Neural progenitor cell (in vitro differentiated cells): ENCODE results near the gene ADRB2. TPM values are rescaled to one million over a fixed set of nuclear protein-coding genes. Genes with fewer than 3 reads are reported as not detected.
A peak's percentile ranks its signal among the peaks of the same experiment; 100 is the strongest.

ENCODE experiments used
- DNase-seq: peaks from one replicate; pipeline ENCODE4 v3.0.0-alpha.2; 2016; ENCODE audit warnings: low spot score
- H2AFZ ChIP-seq: fragments of 200-600 bp; sonication (generic); replicated peaks from 2 replicates; pipeline ENCODE4 v1.6.1; 2016; ENCODE audit warnings: antibody characterized with exemption
- H3F3A ChIP-seq: fragments of 200-600 bp; sonication (generic); 2 replicates; pipeline ENCODE4 v1.6.1; 2016; ENCODE audit warnings: antibody characterized with exemption, low read depth
- H3K27ac ChIP-seq: fragments of 200-600 bp; sonication (generic); 2 replicates; pipeline ENCODE4 v1.5.1; 2016; ENCODE audit warnings: mild to moderate bottlenecking
- H3K27me3 ChIP-seq: fragments of 200-600 bp; sonication (generic); 2 replicates; pipeline ENCODE4 v1.6.1; 2016; ENCODE audit warnings: mild to moderate bottlenecking, moderate library complexity
- H3K36me3 ChIP-seq: fragments of 200-600 bp; sonication (generic); 2 replicates; pipeline ENCODE4 v1.5.1; 2016
- H3K4me1 ChIP-seq: fragments of 200-600 bp; sonication (generic); 2 replicates; pipeline ENCODE4 v1.6.1; 2016; ENCODE audit warnings: mixed run types
- H3K4me2 ChIP-seq: fragments of 200-600 bp; sonication (generic); 2 replicates; pipeline ENCODE4 v1.6.1; 2016
- H3K4me3 ChIP-seq: fragments of 200-600 bp; sonication (generic); 2 replicates; pipeline ENCODE4 v1.5.1; 2016
- H3K79me2 ChIP-seq: fragments of 200-600 bp; sonication (generic); 2 replicates; pipeline ENCODE4 v1.6.1; 2016; ENCODE audit warnings: low read depth
- H3K9ac ChIP-seq: fragments of 200-600 bp; sonication (generic); 2 replicates; pipeline ENCODE4 v1.6.1; 2016
- H3K9me3 ChIP-seq: fragments of 200-600 bp; sonication (generic); 2 replicates; pipeline ENCODE4 v1.5.1; 2016; ENCODE audit warnings: low read depth
- H4K20me1 ChIP-seq: fragments of 200-600 bp; sonication (generic); 2 replicates; pipeline ENCODE4 v1.6.1; 2016; ENCODE audit warnings: low read depth
- H3K27ac Mint-ChIP-seq: 3 replicates; pipeline ENCODE4 v1.8.0; 2021; ENCODE audit warnings: mixed read lengths
- H3K27me3 Mint-ChIP-seq: 2 replicates; pipeline ENCODE4 v1.8.0; 2022; ENCODE audit warnings: low read depth, mild to moderate bottlenecking, inconsistent platforms, moderate library complexity, mixed read lengths; ENCODE audit not compliant: insufficient read depth
- H3K36me3 Mint-ChIP-seq: 3 replicates; pipeline ENCODE4 v1.8.0; 2021; ENCODE audit warnings: mixed read lengths
- H3K4me1 Mint-ChIP-seq: 3 replicates; pipeline ENCODE4 v1.8.0; 2021; ENCODE audit warnings: mixed read lengths
- H3K4me3 Mint-ChIP-seq: 3 replicates; pipeline ENCODE4 v1.8.0; 2021; ENCODE audit warnings: mild to moderate bottlenecking, moderate library complexity, mixed read lengths
- H3K9me3 Mint-ChIP-seq: 3 replicates; pipeline ENCODE4 v1.8.0; 2020; ENCODE audit warnings: mixed read lengths
- CTCF ChIP-seq: fragments of 200-600 bp; sonication (generic); IDR thresholded peaks from 2 replicates; pipeline ENCODE4 v1.5.1; 2017; ENCODE audit warnings: antibody characterized with exemption, mild to moderate bottlenecking
- EZH2 ChIP-seq: fragments of 200-600 bp; sonication (generic); IDR thresholded peaks from 2 replicates; pipeline ENCODE4 v1.6.1; 2017; ENCODE audit warnings: antibody characterized with exemption, mild to moderate bottlenecking, moderate library complexity
- EZH2phosphoT487 ChIP-seq: fragments of 200-600 bp; sonication (generic); IDR thresholded peaks from 2 replicates; pipeline ENCODE4 v1.6.1; 2017; ENCODE audit warnings: antibody characterized with exemption
- total RNA-seq: library from RNA; depleted of rRNA; stranded (reverse); fragments of >200 nt; gene quantifications from 2 replicates; pipeline ENCODE4 v1.2.3, GENCODE V29; 2015; ENCODE audit warnings: low replicate concordance

ADRB2 gene
- total RNA-seq, 1 donor from 2014 or later: 0.32 TPM

DNA sequence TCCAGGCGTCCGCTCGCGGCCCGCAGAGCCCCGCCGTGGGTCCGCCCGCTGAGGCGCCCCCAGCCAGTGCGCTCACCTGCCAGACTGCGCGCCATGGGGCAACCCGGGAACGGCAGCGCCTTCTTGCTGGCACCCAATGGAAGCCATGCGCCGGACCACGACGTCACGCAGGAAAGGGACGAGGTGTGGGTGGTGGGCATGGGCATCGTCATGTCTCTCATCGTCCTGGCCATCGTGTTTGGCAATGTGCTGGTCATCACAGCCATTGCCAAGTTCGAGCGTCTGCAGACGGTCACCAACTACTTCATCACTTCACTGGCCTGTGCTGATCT, 294 bp downstream of the ADRB2 start:
- Histone ChIP-seq H3K4me2 (peak overlapping the region; percentile 91), H3K36me3 (no peaks in the 10 kb centered on the region)
- peaks cover 30% of the 10 kb centered on the region for H3K27me3 Mint-ChIP-seq

DNA sequence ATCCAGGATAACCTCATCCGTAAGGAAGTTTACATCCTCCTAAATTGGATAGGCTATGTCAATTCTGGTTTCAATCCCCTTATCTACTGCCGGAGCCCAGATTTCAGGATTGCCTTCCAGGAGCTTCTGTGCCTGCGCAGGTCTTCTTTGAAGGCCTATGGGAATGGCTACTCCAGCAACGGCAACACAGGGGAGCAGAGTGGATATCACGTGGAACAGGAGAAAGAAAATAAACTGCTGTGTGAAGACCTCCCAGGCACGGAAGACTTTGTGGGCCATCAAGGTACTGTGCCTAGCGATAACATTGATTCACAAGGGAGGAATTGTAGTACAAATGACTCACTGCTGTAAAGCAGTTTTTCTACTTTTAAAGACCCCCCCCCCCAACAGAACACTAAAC, 1.3 kb downstream of the ADRB2 start:
- Histone ChIP-seq H3K4me3 (no peak overlapping the region), H3K27ac (no peak overlapping the region), H3F3A (no peaks in the 10 kb centered on the region), H3K79me2 (no peaks in the 10 kb centered on the region), H4K20me1 (no peaks in the 10 kb centered on the region), H3K4me1 (no peaks in the 10 kb centered on the region), H3K36me3 (no peaks in the 10 kb centered on the region), H3K9ac (no peak overlapping the region), H3K27me3 (peaks cover 58% of the 10 kb centered on the region), H3K9me3 (no peaks in the 10 kb centered on the region), H2AFZ (no peak overlapping the region), H3K4me2 (no peak overlapping the region)
- DNase-seq: no peak
- no peaks in the 10 kb centered on the region for H3K36me3 Mint-ChIP-seq
- H3K9me3 Mint-ChIP-seq: no peaks in the 10 kb centered on the region
- H3K27me3 Mint-ChIP-seq: peaks cover 30% of the 10 kb centered on the region
- H3K4me3 Mint-ChIP-seq: peak overlapping the region; percentile 87
- no peak overlapping the region for H3K27ac Mint-ChIP-seq
- peaks cover 9% of the 10 kb centered on the region for H3K4me1 Mint-ChIP-seq
- no peak for TF ChIP-seq CTCF
- no peak for TF ChIP-seq EZH2
- TF ChIP-seq EZH2phosphoT487: no peak

More for the DNA sequence above, 294 bp downstream of the ADRB2 start:
- Mint-ChIP-seq H3K4me1 (peaks cover 9% of the 10 kb centered on the region), H3K27ac (no peak overlapping the region), H3K4me3 (peak overlapping the region; percentile 87), H3K36me3 (no peaks in the 10 kb centered on the region), H3K9me3 (no peaks in the 10 kb centered on the region)
- Histone ChIP-seq H3K4me1 (no peaks in the 10 kb centered on the region), H3K9ac (no peak overlapping the region), H3K27ac (no peak overlapping the region), H4K20me1 (no peaks in the 10 kb centered on the region), H3K79me2 (no peaks in the 10 kb centered on the region), H3K4me3 (peak overlapping the region; percentile 66), H3F3A (no peaks in the 10 kb centered on the region), H2AFZ (peak overlapping the region; percentile 80), H3K27me3 (peaks cover 58% of the 10 kb centered on the region), H3K9me3 (no peaks in the 10 kb centered on the region)
- DNase-seq: no peak
- no peak for TF ChIP-seq EZH2phosphoT487
- no peak for TF ChIP-seq CTCF
- TF ChIP-seq EZH2: no peak

GRCh38 chr5:148828511-148829247, 2.3 kb downstream of the ADRB2 start:
- H3K9me3 Mint-ChIP-seq: no peaks in the 10 kb centered on the region
- Histone ChIP-seq H3K4me2 (no peak overlapping the region), H3K4me3 (no peak overlapping the region), H3K9me3 (no peaks in the 10 kb centered on the region), H2AFZ (no peak overlapping the region), H3K27me3 (peaks cover 52% of the 10 kb centered on the region), H3K9ac (no peak overlapping the region), H3K36me3 (no peaks in the 10 kb centered on the region), H3F3A (no peaks in the 10 kb centered on the region), H3K4me1 (peaks cover 4% of the 10 kb centered on the region), H4K20me1 (no peaks in the 10 kb centered on the region), H3K79me2 (no peaks in the 10 kb centered on the region), H3K27ac (no peak overlapping the region)
- H3K36me3 Mint-ChIP-seq: no peaks in the 10 kb centered on the region
- peaks cover 30% of the 10 kb centered on the region for H3K27me3 Mint-ChIP-seq
- no peak for DNase-seq
- H3K4me3 Mint-ChIP-seq: no peak overlapping the region
- TF ChIP-seq CTCF (no peak), EZH2phosphoT487 (no peak), EZH2 (no peak)
- H3K4me1 Mint-ChIP-seq: peaks cover 9% of the 10 kb centered on the region
- no peak overlapping the region for H3K27ac Mint-ChIP-seq
